ENCODE measurements around the gene SLC6A4. TPM values are rescaled to one million over a fixed set of nuclear protein-coding genes. Genes with fewer than 3 reads are reported as not detected.

SLC6A4 gene
- polyA plus RNA-seq, 3 donors: not detected

DNA sequence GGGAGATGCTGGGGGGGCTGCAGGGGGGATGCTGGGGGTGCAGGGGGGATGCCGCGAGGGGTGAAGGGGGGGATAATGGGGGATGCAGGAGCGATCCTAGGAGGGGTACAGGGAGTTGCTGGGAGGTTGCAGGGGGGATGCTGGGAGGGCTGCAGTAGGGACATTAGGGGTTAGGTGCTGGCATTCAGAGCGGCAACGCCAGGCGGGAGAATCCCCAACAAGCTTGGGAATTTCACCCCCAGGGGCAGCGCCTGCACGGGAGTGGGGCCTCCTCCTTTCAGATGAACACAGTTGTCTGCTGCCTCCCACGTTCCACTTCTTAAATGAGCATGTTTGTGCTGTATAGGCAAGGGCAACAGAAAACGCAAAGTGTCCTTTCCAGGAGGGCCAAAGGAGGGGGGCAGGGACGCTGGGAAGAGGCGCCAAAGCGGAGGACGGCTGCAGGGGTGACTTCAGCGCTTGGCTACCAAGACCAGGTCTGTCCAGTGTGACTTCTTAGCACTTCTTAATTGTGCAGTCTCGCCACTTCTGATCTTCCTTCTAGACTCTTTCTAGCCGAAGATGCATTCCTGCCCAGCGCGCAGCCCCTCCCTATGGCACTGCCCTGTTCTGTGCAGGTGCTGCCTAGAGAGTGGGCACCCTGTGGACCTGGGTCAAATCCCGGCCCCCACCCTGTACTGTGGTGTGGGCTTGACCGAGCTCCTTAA lies 2.0 kb upstream of the SLC6A4 start:
- peaks cover 3 to 15% of the 10 kb centered on the region in 2 donors for H3K9me3 ChIP-seq (replicated peaks in 1 of 2; ENCODE audit: control insufficient read depth in 1 of 2, insufficient read depth in 1 of 2, low read length in 2 of 2)
- no peak overlapping the region for H3K4me2 ChIP-seq (replicated peaks; ENCODE audit: extremely low read depth, low read length, poor library complexity, severe bottlenecking)
- no peak overlapping the region for H3K27ac ChIP-seq (ENCODE audit: low read depth in 1 of 2, low read length in 2 of 2)
- no peaks in the 10 kb centered on the region for H3K36me3 ChIP-seq (replicated peaks in 1 of 2; ENCODE audit: control insufficient read depth in 1 of 2, insufficient read depth in 2 of 2, low read length in 2 of 2)
- peaks cover 37% of the 10 kb centered on the region for H3K4me1 Mint-ChIP-seq
- TF ChIP-seq CTCF (IDR thresholded peaks at IDR 0.05): no peak
- no peaks in the 10 kb centered on the region for H3K79me2 ChIP-seq (ENCODE audit: insufficient read depth, low read length)
- intact Hi-C loops (cut with micrococcal nuclease): no loop called here
- peak overlapping the region in 1 of 2 donors; percentile 83 for H3K4me3 Mint-ChIP-seq
- peaks cover 67 to 82% (median 76%) of the 10 kb centered on the region in 3 donors for H3K27me3 Mint-ChIP-seq (ENCODE audit: low read depth in 3 of 3)
- H3K4me1 ChIP-seq (ENCODE audit: control insufficient read depth in 1 of 2, insufficient read depth in 2 of 2, low read length in 2 of 2): peaks cover 22 to 31% of the 10 kb centered on the region in 2 donors
- peak overlapping the region; percentile 21 for H2AFZ ChIP-seq (ENCODE audit: insufficient read depth, low read depth, low read length, poor library complexity, severe bottlenecking)
- H3K9me3 Mint-ChIP-seq: peaks cover 0 to 32% (median 15%) of the 10 kb centered on the region in 7 donors
- no peak overlapping the region for H3K9ac ChIP-seq (ENCODE audit: insufficient read depth, low read length, poor library complexity, severe bottlenecking)
- H3K27me3 ChIP-seq (ENCODE audit: control insufficient read depth in 2 of 2, insufficient read depth in 2 of 2, low read length in 2 of 2): peaks cover 43 to 69% of the 10 kb centered on the region in 2 donors
- H3K36me3 Mint-ChIP-seq: peaks cover 0 to 11% of the 10 kb centered on the region in 2 donors
- WGBS (ENCODE audit: insufficient coverage): 22% methylated on average over 10 of the region's 21 CpGs
- no peak overlapping the region for H3K4me3 ChIP-seq (replicated peaks in 1 of 3; ENCODE audit: low read depth in 2 of 3, low read length in 3 of 3)
- no peak for DNase-seq
- no peak overlapping the region for H3K27ac Mint-ChIP-seq
- no peaks in the 10 kb centered on the region for H4K20me1 ChIP-seq (ENCODE audit: insufficient read depth, low read length)

- Mint-ChIP-seq H3K4me1 (peaks cover 39% of the 10 kb centered on the region), H3K4me3 (peak overlapping the region in 1 of 2 donors; percentile 80), H3K27me3 (ENCODE audit: low read depth in 3 of 3) (peaks cover 72 to 88% (median 76%) of the 10 kb centered on the region in 3 donors), H3K27ac (peak overlapping the region in 1 of 7 donors; percentile 36), H3K36me3 (peaks cover 0 to 11% of the 10 kb centered on the region in 2 donors), H3K9me3 (peaks cover 0 to 32% (median 15%) of the 10 kb centered on the region in 7 donors)
- peak; percentile 21 to 41 (median 34) for DNase-seq
- 2% methylated on average over 12 of the region's 20 CpGs for WGBS (ENCODE audit: insufficient coverage)
- TF ChIP-seq CTCF (IDR thresholded peaks at IDR 0.05): no peak
- peaks cover 3 to 15% of the 10 kb centered on the region in 2 donors for H3K9me3 ChIP-seq (replicated peaks in 1 of 2; ENCODE audit: control insufficient read depth in 1 of 2, insufficient read depth in 1 of 2, low read length in 2 of 2)
- H3K9ac ChIP-seq (ENCODE audit: insufficient read depth, low read length, poor library complexity, severe bottlenecking): no peak overlapping the region
- H4K20me1 ChIP-seq (ENCODE audit: insufficient read depth, low read length): no peaks in the 10 kb centered on the region
- H3K4me1 ChIP-seq (ENCODE audit: control insufficient read depth in 1 of 2, insufficient read depth in 2 of 2, low read length in 2 of 2): peaks cover 22 to 31% of the 10 kb centered on the region in 2 donors
- peaks cover 43 to 69% of the 10 kb centered on the region in 2 donors for H3K27me3 ChIP-seq (ENCODE audit: control insufficient read depth in 2 of 2, insufficient read depth in 2 of 2, low read length in 2 of 2)
- H3K4me2 ChIP-seq (replicated peaks; ENCODE audit: extremely low read depth, low read length, poor library complexity, severe bottlenecking): peak overlapping the region; percentile 75
- no peak overlapping the region for H3K27ac ChIP-seq (ENCODE audit: low read depth in 1 of 2, low read length in 2 of 2)
- no peak overlapping the region for H2AFZ ChIP-seq (ENCODE audit: insufficient read depth, low read depth, low read length, poor library complexity, severe bottlenecking)
- intact Hi-C loops (cut with micrococcal nuclease): no loop called here
- no peaks in the 10 kb centered on the region for H3K79me2 ChIP-seq (ENCODE audit: insufficient read depth, low read length)
- peak overlapping the region in 1 of 3 experiments; percentile 63 for H3K4me3 ChIP-seq (replicated peaks in 1 of 3; ENCODE audit: low read depth in 2 of 3, low read length in 3 of 3)
- H3K36me3 ChIP-seq (replicated peaks in 1 of 2; ENCODE audit: control insufficient read depth in 1 of 2, insufficient read depth in 2 of 2, low read length in 2 of 2): no peaks in the 10 kb centered on the region
Observed at GRCh38 chr17:30236766-30237165, 1.3 kb upstream of the SLC6A4 start.

Measured in CD14-positive monocyte (primary cell).